K562 (cell line): ENCODE measurements around the gene ANO10. TPM values are rescaled to one million over a fixed set of nuclear protein-coding genes. Genes with fewer than 3 reads are reported as not detected.

Source experiments
- CC2D1A ChIP-seq: fragments of 450-650 bp; IDR thresholded peaks from 2 replicates; pipeline ENCODE4 v1.6.1; 2017; ENCODE audit warnings: mild to moderate bottlenecking
- FOXK1 ChIP-seq: sonication (generic); formaldehyde crosslinking; IDR thresholded peaks from 2 replicates; pipeline ENCODE4 v1.8.0; 2022; ENCODE audit warnings: missing genetic modification reagents, mild to moderate bottlenecking, borderline replicate concordance
- GABPA ChIP-seq: fragments of 200-800 bp; sonication (Bioruptor generic); conservative IDR thresholded peaks from 2 replicates; pipeline ENCODE4 v1.6.1; 2016; ENCODE audit warnings: low read depth, missing genetic modification characterization, missing compliant biosample characterization
- HNRNPK ChIP-seq: fragments of 200-400 bp; formaldehyde crosslinking; IDR thresholded peaks from one replicate; pipeline ENCODE4 v1.6.1; 2018; ENCODE audit warnings: mild to moderate bottlenecking, low read depth, low read length; ENCODE audit not compliant: poor library complexity, severe bottlenecking
- JUND ChIP-seq, 2 experiments: IDR thresholded peaks; 2 replicates in 1 of 2; 3 replicates in 1 of 2; pipeline ENCODE4 v1.6.1; 2011; ENCODE audit warnings: borderline replicate concordance in 2 of 2, low read depth in 2 of 2, low read length in 2 of 2, improper control_type of control experiment in 1 of 2, missing biosample characterization in 1 of 2, missing genetic modification characterization in 1 of 2, missing genetic modification reagents in 1 of 2
- NBN ChIP-seq: fragments of 450-650 bp; IDR thresholded peaks from 2 replicates; pipeline ENCODE4 v1.6.1; 2016; ENCODE audit warnings: low read depth, mild to moderate bottlenecking
- PHF8 ChIP-seq: fragments of 200-600 bp; sonication (generic); IDR thresholded peaks from 2 replicates; pipeline ENCODE4 v1.6.1; 2012; ENCODE audit warnings: mixed run types, mild to moderate bottlenecking, inconsistent platforms, low read length, moderate library complexity, borderline replicate concordance
- SIN3B ChIP-seq: fragments of 450-650 bp; IDR thresholded peaks from 2 replicates; pipeline ENCODE4 v1.6.1; 2017; ENCODE audit warnings: low read depth, mild to moderate bottlenecking, moderate library complexity
- SIRT6 ChIP-seq: IDR thresholded peaks from one replicate; pipeline ENCODE4 v1.6.1; 2012; ENCODE audit warnings: low read depth, mild to moderate bottlenecking, control low read depth, inconsistent platforms, low read length, moderate library complexity
- SMARCA4 ChIP-seq: fragments of 450-650 bp; IDR thresholded peaks from 2 replicates; pipeline ENCODE4 v1.6.1; 2016
- ZBTB8A ChIP-seq: fragments of 450-650 bp; IDR thresholded peaks from 2 replicates; pipeline ENCODE4 v1.6.1; 2018; ENCODE audit warnings: mild to moderate bottlenecking, moderate library complexity; ENCODE audit not compliant: partially characterized antibody
- ZNF184 ChIP-seq: sonication (generic); formaldehyde crosslinking; IDR thresholded peaks from 2 replicates; pipeline ENCODE4 v1.5.0; 2020; ENCODE audit warnings: missing genetic modification reagents
- ZNF232 ChIP-seq: sonication (generic); formaldehyde crosslinking; IDR thresholded peaks from 2 replicates; pipeline ENCODE4 v1.8.0; 2022; ENCODE audit warnings: mild to moderate bottlenecking, missing genetic modification reagents
- ZNF589 ChIP-seq: fragments of 200-800 bp; sonication (Bioruptor generic); IDR thresholded peaks from 2 replicates; pipeline ENCODE4 v1.6.1; 2016; ENCODE audit warnings: low read depth, missing genetic modification characterization, missing compliant biosample characterization
- polyA plus RNA-seq, 8 experiments: library from polyadenylated mRNA; depleted of rRNA in 4 of 8; stranded (reverse) in 5 of 8; unstranded in 3 of 8; fragments of >200 nt; fragmentation: Nextera tagmentation in 2 of 8; fragmentation: Illumina TruSeq in 1 of 8; extraction: Ambion mirVana in 2 of 8; extraction: Trizol in 1 of 8; gene quantifications; 2 replicates each; pipeline versions ENCODE4 v1.2.1 to v1.2.3, GENCODE V29; 2011 to 2014; ENCODE audit warnings: inconsistent platforms in 1 of 8, missing spikeins in 1 of 8
- total RNA-seq, 7 experiments: library from RNA; depleted of rRNA in 6 of 7; stranded (reverse); fragments of >200 nt in 6 of 7; fragmentation: Illumina TruSeq in 2 of 7; extraction: Trizol in 2 of 7; gene quantifications; 2 replicates each; pipeline versions ENCODE4 v1.2.1 to v1.2.3, GENCODE V29; 2011 to 2021; ENCODE audit warnings: low replicate concordance in 1 of 7
- TF ChIP-seq, protein P1 (sequence below): conservative IDR thresholded peaks from 2 replicates; pipeline ENCODE4 v1.6.1; 2011; ENCODE audit warnings: low read depth, mild to moderate bottlenecking, low read length; ENCODE audit not compliant: control insufficient read depth
- TF ChIP-seq, protein P2 (sequence below): sonication (generic); formaldehyde crosslinking; IDR thresholded peaks from 2 replicates; pipeline ENCODE4 v1.8.0; 2022; ENCODE audit warnings: mild to moderate bottlenecking, missing genetic modification reagents, borderline replicate concordance
- TF ChIP-seq, protein P3 (sequence below): sonication (generic); formaldehyde crosslinking; IDR thresholded peaks from 2 replicates; pipeline ENCODE4 v1.8.0; 2022; ENCODE audit warnings: missing genetic modification reagents, mild to moderate bottlenecking, moderate library complexity, borderline replicate concordance
- TF ChIP-seq, protein P4 (sequence below): sonication (generic); formaldehyde crosslinking; IDR thresholded peaks from 2 replicates; pipeline ENCODE4 v1.9.0; 2022; ENCODE audit warnings: mild to moderate bottlenecking, missing genetic modification reagents
- TF ChIP-seq, protein P5 (sequence below): sonication (generic); formaldehyde crosslinking; IDR thresholded peaks from 2 replicates; pipeline ENCODE4 v1.9.0; 2022; ENCODE audit warnings: mild to moderate bottlenecking, missing genetic modification reagents

Gene ANO10
- total and polyA plus RNA-seq, 9 of the 15 experiments (the other 6 are each of a cell fraction or from before 2014, with no cell fraction given): 6.4 to 46.0 (median 32.3) TPM

DNA sequence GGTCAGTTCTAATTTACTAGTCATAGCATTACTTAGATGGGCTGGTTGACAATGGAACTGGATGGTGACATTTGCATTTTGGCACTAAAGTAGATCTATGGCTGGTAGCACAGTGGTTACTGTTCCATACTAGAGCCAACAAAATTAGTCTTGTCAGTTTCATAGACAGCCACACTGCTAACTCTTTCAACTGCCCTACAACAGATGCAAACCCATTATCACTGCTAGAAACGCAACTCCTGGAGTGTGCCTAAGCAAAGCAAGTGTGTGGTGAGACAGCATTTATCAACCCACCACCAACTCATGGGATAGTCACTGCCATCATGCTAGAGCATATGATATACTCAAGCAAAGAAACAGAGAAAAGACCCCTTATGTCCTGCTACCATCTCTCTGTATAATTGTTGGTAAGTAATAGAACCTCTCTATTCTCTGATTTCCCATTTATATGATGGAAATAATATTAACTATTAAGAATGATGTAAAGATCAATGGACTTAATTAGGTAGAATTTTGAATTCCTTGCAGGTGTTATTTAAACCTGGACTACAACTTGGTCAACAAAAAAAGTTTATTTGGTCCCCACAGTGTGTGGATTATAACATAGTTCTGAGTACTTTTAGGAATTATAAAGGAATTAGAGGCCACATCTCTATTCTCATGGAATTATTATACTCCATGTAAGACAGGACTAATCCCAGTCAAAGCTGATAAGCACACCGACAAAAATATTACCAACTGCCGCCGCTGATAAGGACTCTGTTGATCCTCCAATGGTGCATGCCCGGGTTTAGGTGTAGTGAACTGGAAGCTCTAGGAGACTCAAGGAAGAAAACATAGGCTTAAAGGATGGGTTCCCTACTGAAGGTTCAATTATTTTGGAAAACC is 49.1 kb upstream of the ANO10 start (continued):
- TF ChIP-seq JUND (IDR thresholded peaks at IDR 0.05; ENCODE audit: borderline replicate concordance, low read depth, low read length) (peak; percentile 60; the same call in 1 of the 2 replicates), JUND (tag; IDR thresholded peaks at IDR 0.05; ENCODE audit: borderline replicate concordance, low read depth, low read length) (peak; percentile 75; the same call in 2 of the 3 replicates), GABPA (tag) (no peak; the same call in 1 of the 2 replicates), SIRT6 (no peak), ZBTB8A (no peak), PHF8 (no peak), FOXK1 (CRISPR knock-in tag) (no peak), ZNF184 (CRISPR knock-in tag) (no peak), SMARCA4 (peak; percentile 94), HNRNPK (no peak), CC2D1A (peak; percentile 66; the same call in 1 of the 2 replicates), SIN3B (no peak), ZNF232 (CRISPR knock-in tag) (no peak), ZNF589 (no peak), NBN (no peak; the same call in 1 of the 2 replicates)
- TF ChIP-seq, protein P1, sequence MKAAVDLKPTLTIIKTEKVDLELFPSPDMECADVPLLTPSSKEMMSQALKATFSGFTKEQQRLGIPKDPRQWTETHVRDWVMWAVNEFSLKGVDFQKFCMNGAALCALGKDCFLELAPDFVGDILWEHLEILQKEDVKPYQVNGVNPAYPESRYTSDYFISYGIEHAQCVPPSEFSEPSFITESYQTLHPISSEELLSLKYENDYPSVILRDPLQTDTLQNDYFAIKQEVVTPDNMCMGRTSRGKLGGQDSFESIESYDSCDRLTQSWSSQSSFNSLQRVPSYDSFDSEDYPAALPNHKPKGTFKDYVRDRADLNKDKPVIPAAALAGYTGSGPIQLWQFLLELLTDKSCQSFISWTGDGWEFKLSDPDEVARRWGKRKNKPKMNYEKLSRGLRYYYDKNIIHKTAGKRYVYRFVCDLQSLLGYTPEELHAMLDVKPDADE: no peak
- TF ChIP-seq, protein P2, sequence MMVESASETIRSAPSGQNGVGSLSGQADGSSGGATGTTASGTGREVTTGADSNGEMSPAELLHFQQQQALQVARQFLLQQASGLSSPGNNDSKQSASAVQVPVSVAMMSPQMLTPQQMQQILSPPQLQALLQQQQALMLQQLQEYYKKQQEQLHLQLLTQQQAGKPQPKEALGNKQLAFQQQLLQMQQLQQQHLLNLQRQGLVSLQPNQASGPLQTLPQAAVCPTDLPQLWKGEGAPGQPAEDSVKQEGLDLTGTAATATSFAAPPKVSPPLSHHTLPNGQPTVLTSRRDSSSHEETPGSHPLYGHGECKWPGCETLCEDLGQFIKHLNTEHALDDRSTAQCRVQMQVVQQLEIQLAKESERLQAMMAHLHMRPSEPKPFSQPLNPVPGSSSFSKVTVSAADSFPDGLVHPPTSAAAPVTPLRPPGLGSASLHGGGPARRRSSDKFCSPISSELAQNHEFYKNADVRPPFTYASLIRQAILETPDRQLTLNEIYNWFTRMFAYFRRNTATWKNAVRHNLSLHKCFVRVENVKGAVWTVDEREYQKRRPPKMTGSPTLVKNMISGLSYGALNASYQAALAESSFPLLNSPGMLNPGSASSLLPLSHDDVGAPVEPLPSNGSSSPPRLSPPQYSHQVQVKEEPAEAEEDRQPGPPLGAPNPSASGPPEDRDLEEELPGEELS (CRISPR knock-in tag): no peak
- TF ChIP-seq, protein P3, sequence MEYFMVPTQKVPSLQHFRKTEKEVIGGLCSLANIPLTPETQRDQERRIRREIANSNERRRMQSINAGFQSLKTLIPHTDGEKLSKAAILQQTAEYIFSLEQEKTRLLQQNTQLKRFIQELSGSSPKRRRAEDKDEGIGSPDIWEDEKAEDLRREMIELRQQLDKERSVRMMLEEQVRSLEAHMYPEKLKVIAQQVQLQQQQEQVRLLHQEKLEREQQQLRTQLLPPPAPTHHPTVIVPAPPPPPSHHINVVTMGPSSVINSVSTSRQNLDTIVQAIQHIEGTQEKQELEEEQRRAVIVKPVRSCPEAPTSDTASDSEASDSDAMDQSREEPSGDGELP (CRISPR knock-in tag): no peak
- TF ChIP-seq, protein P4, sequence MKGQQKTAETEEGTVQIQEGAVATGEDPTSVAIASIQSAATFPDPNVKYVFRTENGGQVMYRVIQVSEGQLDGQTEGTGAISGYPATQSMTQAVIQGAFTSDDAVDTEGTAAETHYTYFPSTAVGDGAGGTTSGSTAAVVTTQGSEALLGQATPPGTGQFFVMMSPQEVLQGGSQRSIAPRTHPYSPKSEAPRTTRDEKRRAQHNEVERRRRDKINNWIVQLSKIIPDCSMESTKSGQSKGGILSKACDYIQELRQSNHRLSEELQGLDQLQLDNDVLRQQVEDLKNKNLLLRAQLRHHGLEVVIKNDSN (CRISPR knock-in tag): no peak
- TF ChIP-seq, protein P5, sequence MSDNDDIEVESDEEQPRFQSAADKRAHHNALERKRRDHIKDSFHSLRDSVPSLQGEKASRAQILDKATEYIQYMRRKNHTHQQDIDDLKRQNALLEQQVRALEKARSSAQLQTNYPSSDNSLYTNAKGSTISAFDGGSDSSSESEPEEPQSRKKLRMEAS: no peak
